SU-DHL-6 (cell line): ENCODE results near the gene PDCD10.

Source experiments
- CTCF ChIP-seq: fragments of 200-600 bp; sonication (generic); IDR thresholded peaks from one replicate; pipeline ENCODE4 v1.5.1; 2017; ENCODE audit warnings: antibody characterized with exemption, mild to moderate bottlenecking, low read length, moderate library complexity; ENCODE audit not compliant: insufficient read depth, poor library complexity, severe bottlenecking
- EZH2phosphoT487 ChIP-seq: fragments of 200-600 bp; sonication (generic), shearing (Covaris generic); conservative IDR thresholded peaks from 2 replicates; pipeline ENCODE4 v1.6.1; 2018; ENCODE audit warnings: mild to moderate bottlenecking, antibody characterized with exemption, low read length, moderate library complexity, mixed read lengths

GRCh38 chr3:167723872-167724271, 10.8 kb downstream of the PDCD10 start:
- TF ChIP-seq CTCF (no peak), EZH2phosphoT487 (no peak)
